Head of caudate nucleus (tissue), 42 donors: Measurements from ENCODE around the gene MBD3.
"Not testable (repeated sequence)": the region's sequence is repeated elsewhere in the genome, so short reads cannot be mapped to it uniquely, and the experiment has no call there.

Experiments used
- DNase-seq, 42 donors: peaks; one replicate each; pipeline versions ENCODE4 v3.0.0 to v3.0.0-alpha.2; 2020 to 2021; ENCODE audit warnings: mixed read lengths in 7 of 42
- intact Hi-C: fragments of 100-400 bp; cut with DNase I; formaldehyde crosslinking; loops from one replicate; pipeline ENCODE4 v1.15.0; 2022

MBD3 gene

GRCh38 chr19:1556390-1557070, 36.1 kb downstream of the MBD3 start:
- DNase-seq: no peak
- intact Hi-C loops: no loop called here

- intact Hi-C loops: no loop called here
- no peak for DNase-seq
These were observed 36.9 kb downstream of the MBD3 start for GRCh38 chr19:1555487-1556389.

GRCh38 chr19:1554968-1555367, 37.7 kb downstream of the MBD3 start:
- DNase-seq: no peak
- intact Hi-C loops: loop anchor here (5.0 kb wide), 1 partner anchor 112 kb away; no protein-coding TSS in a partner anchor

GRCh38 chr19:1553415-1553814, 39.2 kb downstream of the MBD3 start:
- intact Hi-C loops: loop anchor here (5.0 kb wide), 1 partner anchor 114 kb away; no protein-coding TSS in a partner anchor
- no peak for DNase-seq

- intact Hi-C loops: loop anchor here (5.0 kb wide), 1 partner anchor 116 kb away; no protein-coding TSS in a partner anchor
- no peak for DNase-seq
These were observed 41.3 kb downstream of the MBD3 start for GRCh38 chr19:1551068-1552040.

GRCh38 chr19:1549332-1549945, 43.2 kb downstream of the MBD3 start:
- DNase-seq: no peak
- intact Hi-C loops: no loop called here

- intact Hi-C loops: no loop called here
- DNase-seq: no peak
These were observed 52.2 kb downstream of the MBD3 start for GRCh38 chr19:1540365-1540925.

GRCh38 chr19:1539749-1540148, 52.9 kb downstream of the MBD3 start:
- DNase-seq, intact Hi-C loops: not testable (repeated sequence)

- intact Hi-C loops: no loop called here
- no peak for DNase-seq
These were observed 53.7 kb downstream of the MBD3 start for GRCh38 chr19:1538978-1539377.

- intact Hi-C loops, DNase-seq: not testable (repeated sequence)
These were observed 57.0 kb downstream of the MBD3 start for GRCh38 chr19:1535699-1536098.

- intact Hi-C loops: no loop called here
- no peak for DNase-seq
These were observed 57.7 kb downstream of the MBD3 start for GRCh38 chr19:1534972-1535371.

GRCh38 chr19:1533510-1534150, 59.0 kb downstream of the MBD3 start:
- DNase-seq: no peak
- intact Hi-C loops: no loop called here

- no peak for DNase-seq
- intact Hi-C loops: no loop called here
These were observed 60.7 kb downstream of the MBD3 start for GRCh38 chr19:1532003-1532402.

GRCh38 chr19:1531587-1531986, 61.1 kb downstream of the MBD3 start:
- DNase-seq: no peak

GRCh38 chr19:1530856-1531255, 61.8 kb downstream of the MBD3 start:
- intact Hi-C loops, DNase-seq: not testable (repeated sequence)

More at GRCh38 chr19:1531587-1531986, 61.1 kb downstream of the MBD3 start:
- intact Hi-C loops: no loop called here

- intact Hi-C loops: no loop called here
- DNase-seq: no peak
These were observed 63.2 kb downstream of the MBD3 start for GRCh38 chr19:1529430-1529816.

GRCh38 chr19:1528596-1529429, 63.9 kb downstream of the MBD3 start:
- no peak for DNase-seq
- intact Hi-C loops: no loop called here
